HG03064 (cell line): ENCODE results near the gene TMSB10.
A peak's percentile ranks its signal among the peaks of the same experiment; 100 is the strongest.
"Not testable (repeated sequence)": the region's sequence is repeated elsewhere in the genome, so short reads cannot be mapped to it uniquely, and the experiment has no call there.

Experiments
- ATAC-seq: cut with Tn5 transposase; IDR thresholded peaks from one replicate; pipeline ENCODE4 v1.9.1; 2021; ENCODE audit warnings: low read depth; ENCODE audit not compliant: unreplicated experiment

Gene TMSB10

DNA sequence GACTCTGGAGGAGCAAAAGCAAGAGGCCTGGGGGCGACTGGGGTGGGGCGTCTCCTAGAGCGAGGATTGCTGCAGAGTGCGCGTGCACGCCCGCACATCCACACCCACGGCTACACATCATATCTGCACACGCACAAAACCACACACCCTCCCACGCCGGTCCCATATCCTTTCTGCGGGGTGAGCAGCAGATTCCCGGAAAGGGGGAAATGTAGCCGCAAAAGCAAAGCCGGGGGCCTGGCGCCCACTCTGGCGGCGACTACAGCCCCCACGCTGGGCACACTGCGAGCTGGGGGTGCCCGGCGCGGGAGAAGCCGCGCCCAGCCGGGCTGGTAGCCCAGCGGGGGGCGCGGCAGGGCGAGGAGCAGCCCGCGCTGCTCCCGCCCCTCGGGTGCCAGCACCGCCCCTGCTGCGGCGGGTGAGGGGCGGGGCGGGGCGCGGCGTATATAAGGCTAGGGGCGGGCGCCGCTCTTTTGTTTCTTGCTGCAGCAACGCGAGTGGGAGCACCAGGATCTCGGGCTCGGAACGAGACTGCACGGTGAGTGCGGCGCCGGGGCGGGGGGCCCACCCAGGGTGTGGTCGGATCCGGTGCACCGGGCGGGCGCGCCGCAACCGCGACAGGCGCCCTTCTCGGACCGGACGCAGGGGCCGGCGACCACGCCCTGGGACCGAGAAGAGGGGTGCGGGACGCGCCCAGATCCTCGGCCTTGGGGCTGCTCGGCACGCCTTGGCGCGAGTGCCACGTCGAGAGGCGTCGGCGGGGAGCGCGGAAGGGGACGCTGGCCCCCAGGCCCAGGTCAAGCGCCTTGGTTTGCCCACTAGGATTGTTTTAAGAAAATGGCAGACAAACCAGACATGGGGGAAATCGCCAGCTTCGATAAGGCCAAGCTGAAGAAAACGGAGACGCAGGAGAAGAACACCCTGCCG, at the start of gene TMSB10:
TSS of gene TMSB10 (plus strand) at position 476 of the 927 bp plus-strand sequence.
- peak; percentile 53 for ATAC-seq

DNA sequence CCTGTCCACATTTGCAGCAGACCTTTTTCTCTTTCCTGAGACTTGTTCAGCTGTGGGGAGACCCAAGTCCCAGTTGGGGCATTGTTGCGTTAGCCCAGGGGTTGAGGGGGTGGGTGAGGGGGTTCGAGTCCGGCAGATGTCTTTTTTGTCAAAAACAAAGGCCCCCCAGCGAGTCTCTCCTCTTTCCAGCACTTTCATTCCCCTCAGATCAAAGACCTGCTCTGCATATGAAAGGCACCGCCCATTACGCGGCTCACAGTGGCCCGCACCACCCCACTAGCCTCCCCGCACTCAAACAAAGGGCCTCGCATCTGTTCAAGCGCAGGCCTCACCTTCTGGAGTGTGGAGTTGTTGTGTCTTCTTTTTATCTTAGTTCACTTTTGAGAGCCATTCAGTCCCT, 49.7 kb upstream of the TMSB10 start:
- ATAC-seq = no peak

DNA sequence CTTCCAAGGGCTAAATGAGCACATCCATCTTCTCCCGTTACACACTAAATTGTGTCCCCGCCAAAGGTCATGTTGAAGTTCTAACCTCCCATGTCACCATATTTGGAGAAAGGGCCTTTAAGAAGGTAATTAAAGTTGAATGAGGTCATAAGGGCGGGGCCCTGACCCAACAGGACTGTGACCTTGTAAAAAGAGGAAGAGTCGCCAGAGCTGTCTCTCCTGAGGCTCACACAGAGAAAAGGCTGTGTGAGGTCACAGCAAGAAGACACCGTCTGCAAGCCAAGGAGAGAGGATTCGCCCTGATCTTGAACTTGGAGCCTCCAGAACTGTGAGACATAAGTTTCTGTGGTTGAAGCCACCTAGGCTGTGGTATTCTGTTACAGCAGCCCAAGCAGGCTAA, 48.7 kb upstream of the TMSB10 start:
- ATAC-seq = no peak

DNA sequence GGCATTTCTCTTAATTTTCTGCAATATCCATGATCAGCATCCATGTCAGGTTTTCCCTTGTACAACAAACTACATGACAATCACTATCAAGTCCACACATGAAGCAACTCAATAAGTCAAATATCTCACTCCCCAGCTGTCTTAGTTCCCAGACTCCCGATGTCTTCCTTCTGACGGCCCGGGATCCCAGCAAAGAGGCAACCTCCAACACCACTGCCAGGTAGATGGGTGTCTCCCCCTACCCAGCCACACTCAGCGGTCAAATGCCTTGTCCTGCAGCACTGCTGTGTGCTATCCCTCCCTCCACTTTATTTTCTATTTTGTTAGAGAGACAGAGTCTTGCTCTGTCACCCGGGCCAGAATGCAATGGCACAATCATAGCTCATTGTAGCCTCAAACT, 47.9 kb upstream of the TMSB10 start:
- no peak for ATAC-seq

DNA sequence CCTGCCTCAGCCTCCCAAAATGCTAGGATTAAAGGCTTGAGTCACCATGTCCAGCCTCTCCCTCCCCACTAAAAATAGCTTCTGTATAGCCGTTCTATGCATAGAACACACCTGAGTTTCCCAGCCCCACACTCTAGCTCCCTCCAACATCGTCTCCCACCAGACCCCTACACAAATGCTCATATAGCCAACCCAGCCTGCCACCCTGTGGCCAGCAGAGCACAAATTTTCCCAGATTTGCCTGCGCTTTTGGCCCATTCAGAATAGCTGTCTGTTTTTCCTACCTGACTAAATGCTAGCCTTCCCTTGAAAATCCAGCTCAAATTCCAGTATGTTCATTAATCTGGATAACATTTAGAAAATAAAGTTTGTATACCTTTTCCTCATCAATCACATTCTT, 47.3 kb upstream of the TMSB10 start:
- ATAC-seq = no peak

DNA sequence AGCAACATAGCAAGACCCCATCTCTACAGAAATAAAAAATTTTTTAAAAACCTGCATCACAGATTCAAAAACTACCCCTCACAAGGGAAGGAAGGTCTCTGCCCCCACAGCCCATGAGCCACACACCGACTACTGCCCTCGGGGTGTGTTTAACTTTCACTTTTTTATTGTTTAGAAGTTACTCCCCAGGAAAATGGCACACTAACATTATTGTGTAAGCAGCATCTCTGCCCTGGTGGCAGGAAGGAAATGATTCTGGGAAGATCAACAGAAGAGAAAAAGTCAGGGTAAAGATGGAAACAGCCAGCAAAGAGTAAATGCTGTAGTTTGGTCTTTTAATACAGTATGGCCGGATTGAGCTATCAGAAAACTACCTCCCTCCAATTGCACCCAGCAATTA, 46.5 kb upstream of the TMSB10 start:
- no peak for ATAC-seq

DNA sequence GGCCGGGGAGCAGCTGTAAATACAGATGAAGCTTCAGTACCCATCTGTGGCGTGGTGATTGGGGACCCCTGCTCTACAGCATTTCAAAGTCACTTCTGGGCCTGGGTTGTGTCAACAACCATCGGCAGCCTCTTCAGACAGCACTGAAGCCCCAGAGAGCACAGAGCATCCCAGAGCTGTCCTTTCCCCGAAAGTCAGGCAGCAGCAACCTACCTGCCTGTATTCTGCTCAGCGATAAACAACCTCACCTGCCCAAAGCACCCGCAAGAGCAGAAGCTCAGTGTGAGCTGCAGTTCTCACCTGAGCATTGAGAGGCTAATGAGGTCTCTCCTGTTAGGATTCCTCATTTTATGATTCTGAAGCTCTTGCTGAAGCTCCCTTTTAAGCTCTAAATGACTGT, 43.9 kb upstream of the TMSB10 start:
- ATAC-seq = no peak

DNA sequence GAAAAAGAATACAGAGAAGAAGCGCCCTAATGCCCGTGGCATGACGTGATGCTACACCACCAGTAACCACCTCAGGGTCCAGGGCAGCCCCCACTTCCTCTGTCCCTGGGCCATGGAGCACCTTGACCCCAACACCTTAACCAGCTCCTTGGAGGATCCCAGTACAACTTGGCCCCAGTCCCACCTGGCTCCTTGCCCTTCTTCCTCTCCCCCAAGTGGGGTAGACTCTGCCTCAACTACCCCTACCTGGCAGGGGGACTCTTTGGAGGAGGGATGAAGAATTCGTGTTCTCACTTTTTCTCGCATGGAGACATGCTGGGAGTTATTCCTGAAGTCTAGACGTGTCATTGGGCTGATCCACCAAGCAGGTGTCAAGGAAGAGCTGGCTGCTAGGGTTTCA, 43.5 kb upstream of the TMSB10 start:
- ATAC-seq = no peak

DNA sequence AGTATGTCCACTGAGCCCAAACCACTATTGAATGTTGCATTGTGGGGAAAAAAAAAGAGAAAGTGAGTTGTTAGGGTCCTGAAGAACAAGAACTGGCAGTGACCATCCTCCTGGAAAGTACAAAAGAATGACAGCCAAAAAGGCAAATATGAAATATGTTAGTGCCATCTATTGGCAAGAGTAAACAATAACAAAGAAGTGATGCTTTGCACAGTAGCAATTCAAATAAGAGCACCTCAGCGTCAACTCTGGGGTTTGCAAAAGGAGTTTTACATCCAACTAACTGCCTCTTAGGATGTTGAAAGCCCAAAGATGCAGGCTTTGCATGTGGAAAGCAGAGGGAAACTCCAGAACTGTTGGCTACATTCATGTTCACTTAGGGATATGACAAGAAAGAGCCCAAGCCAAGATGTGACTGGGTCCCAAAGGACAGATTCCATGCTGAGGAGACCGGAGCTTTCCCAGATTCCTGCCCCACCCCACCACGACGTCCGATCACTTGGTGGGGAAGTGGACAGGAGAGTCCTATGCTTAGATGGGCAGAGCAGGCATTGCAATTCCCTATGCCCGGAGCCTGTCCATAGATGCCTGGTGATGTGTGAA, 40.2 kb upstream of the TMSB10 start:
- no peak for ATAC-seq

DNA sequence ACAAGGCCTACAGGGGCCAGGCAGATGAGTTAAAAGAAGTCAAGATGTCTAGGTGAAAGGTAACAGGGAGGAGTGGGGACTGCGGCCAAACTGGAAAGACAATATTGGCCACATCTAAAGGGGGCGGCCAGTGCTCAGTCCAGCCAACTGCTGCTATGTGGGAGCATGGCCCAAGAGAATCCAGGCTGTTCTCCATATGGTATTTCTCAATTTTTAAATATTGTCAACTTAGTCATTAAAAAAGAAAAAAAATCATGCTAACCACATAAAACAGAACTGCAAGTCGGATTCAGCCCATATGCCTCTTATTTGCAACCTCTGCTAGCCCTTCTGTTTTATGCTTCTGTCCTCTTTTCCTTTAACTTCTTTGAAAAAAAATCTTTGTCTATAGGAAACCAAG, 39.3 kb upstream of the TMSB10 start:
- no peak for ATAC-seq

DNA sequence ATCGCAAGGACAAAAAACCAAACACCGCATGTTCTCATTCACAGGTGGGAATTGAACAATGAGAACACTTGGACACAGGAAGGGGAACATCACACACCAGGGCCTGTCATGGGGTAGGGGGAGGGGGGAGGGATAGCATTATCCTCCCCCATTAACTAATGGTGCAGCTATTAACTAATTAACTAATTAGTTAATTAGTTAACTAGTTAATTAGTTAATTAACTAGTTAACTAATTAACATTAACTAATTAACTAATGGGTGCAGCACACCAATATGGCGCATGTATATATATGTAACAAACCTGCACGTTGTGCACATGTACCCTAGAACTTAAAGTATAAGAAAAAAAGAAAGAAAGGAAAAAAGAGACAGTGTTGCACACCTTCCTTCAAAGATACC, 37.1 kb upstream of the TMSB10 start:
- ATAC-seq = not testable (repeated sequence)

DNA sequence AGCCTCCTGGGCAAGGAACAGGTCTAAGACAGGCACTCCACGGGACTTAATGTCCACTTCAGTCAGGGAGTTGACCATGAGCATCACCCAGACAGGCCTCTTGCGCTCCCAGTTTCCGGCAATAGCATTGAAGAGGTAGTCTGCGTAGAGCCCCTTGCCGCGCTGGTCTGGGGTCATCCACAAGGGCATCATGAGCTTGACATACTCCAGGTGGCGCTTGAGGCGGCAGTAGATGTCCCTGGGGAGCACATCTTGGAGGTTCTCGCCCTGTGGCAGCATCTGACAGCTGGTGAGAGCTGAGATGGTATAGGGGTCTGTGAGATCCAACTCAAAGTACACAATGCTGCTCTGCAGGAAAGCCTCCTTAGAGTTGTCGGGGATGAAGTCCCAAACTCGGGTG, 35.1 kb upstream of the TMSB10 start:
- ATAC-seq = no peak

DNA sequence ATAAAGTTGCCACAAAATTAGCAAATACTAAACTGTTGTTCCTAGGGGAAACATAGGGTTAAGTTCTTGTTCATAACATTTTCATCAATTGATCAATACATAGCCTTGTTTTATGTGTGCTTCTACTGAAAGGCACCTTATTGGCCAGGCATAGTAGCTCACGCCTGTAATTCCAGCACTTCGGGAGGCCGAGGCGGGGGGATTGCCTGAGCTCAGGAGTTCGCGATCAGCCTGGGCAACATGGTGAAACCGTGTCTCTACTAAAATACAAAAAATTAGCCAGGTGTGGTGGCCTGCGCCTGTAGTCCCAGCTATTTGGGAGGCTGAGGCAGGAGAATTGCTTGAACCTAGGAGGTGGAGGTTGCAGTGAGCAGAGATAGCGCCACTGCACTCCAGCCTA, 32.8 kb upstream of the TMSB10 start:
- not testable (repeated sequence) for ATAC-seq

DNA sequence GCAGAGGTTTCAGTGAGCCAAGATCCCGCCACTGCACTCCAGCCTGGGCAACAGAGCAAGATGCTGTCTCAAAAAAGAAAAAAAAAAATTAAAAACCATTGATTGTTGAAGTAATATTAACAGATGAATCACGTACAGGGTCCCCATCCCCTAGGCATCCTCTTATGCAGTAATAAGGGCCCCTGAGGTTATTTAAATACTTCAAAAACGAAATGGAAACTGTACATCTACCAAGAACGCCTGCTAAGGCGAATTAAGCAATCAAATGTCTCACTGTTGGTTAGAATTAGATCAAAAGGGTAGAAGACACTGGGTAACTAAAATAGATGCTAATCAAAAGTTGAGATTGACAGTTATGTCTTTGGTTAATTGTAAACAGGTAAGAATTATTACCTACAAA, 32.1 kb upstream of the TMSB10 start:
- ATAC-seq = no peak

DNA sequence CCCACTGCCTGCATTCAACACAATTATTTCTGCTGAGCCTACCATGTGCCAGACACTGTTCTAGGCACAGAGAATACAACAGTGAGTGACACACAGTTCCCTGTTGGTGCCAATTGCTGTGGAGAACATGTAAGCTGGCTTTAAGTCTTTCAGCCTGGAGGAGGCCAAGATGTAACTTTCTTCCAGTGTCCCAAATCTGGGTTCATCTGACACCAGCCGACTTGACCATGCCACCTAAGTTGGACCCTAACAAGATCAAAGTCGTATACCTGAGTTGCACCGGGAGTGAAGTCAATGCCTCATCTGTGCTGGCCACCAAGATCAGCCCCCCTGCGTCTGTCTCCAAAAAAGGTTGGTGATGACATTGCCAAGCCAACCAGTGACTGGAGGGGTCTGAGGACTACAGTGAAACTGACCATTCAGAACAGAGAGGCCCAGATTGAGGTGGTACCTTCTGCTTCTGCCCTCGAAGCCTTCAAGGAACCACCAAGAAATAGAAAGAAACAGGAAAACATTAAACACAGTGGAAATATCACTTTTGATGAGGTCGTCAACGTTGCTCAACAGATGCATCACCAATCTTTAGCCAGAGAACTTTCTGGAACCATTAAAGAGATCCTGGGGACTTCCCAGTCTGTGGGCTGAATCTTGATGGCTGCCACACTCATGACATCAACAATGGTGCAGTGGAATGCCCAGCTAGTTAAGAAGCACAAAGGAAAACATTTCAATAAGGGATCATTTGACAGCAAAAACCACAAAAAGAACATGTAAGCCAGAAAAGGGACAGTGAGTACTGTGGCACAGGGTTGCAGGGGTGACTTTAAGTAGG, 30.9 kb upstream of the TMSB10 start:
- ATAC-seq = no peak

DNA sequence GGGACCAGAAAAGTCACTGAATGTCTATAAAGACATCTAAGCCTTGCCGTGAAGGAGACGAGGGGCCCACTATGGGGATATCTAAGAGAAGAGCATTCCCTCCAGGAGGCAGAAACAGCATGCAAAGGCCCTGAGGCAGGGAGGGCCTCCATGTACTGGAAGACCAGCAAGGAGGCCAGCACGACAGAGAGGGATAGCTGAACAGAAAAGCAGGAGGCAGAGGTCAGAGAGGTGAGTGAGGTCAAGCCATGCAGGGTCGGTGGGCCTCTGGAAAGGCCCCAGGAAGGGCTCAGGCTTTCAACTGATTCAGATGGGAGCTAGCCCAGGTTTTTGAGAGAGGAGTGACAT, 30.3 kb upstream of the TMSB10 start:
- ATAC-seq = no peak

DNA sequence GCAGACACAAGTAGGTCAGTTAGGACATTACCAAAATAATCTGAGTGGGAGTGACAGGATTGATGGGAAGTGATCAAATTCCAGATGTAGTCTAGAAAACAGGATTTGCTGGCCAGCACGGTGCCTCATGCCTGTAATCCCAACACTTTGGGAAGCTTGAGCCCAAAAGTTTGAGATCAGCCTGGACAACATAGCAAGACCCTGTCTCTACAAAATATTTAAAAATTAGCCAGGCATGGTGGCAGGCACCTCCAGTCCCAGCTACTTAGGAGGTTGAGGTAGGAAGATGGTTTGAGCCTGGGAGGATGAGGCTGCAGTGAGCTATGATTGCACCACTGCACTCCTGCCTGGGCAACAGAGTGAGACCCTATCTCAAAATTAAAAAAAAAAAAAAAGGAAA, 29.8 kb upstream of the TMSB10 start:
- ATAC-seq = not testable (repeated sequence)

DNA sequence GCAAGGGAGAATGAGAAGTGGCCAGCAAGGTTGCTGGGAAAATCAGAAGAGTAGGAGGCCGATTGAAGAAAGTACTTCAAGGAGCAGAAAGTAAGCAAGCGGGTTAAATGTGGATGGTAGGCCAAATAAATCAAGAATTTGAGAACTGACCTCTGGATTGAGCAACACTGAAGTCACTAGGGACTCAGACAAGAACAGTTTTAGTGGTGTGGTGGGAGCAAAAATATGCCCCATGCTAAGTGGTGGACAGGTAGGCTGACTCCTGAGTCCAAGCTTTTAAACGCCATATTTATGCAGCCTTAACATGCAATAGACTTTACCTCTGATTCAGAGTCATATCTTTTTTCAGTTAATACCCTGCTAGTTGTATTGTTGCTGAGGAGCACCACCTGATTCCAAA, 29.1 kb upstream of the TMSB10 start:
- ATAC-seq = no peak

DNA sequence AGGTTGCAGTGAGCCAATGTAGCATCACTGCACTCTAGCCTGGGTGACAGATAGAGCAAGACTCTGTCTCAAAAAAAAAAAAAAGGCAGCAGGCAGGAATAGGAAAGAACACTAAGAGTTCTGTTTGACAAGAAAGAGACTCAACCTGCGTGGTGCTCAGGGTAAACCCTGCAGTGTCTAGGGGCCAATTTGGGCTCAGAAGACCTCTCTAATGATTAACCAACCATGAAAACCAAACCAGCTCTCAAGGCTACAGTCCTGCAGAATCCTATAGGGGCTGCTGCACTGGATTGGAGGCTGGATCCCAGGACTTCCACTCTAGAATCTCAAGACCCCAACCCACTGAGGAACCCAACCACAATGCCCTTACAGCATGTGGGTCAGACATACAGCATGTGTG, 27.0 kb upstream of the TMSB10 start:
- no peak for ATAC-seq

DNA sequence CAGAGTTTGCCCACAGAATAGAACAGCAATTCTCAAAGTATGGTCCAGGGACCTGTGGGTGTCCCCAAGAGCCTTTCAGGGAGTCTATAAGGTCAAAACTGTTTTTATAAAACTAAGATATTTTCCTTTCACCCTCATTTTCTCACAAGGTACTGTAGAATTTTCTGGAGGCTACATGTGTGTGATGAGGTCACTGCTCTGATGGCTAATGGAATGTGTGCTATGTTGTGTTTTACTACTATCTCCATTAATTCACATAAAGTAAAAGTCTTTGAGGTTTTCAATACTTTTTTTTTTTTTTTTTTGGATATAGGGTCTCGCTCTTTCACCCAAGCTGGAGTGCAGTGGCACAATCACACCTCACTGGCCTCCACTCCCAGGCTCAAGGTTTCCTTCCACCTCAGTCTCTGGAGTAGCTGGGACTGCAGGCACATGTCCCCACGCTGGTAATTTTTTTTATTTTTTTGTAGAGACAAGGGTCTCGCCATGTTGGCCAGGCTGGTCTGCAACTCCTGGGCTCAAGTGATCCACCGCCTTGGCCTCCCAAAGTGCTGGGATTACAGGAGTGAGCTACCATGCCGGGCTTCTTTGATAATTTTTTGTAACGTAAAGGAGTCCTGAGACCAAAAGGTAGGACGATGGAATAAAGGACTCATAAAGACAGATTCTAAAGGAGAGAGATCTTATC, 26.4 kb upstream of the TMSB10 start:
- no peak for ATAC-seq
